Measurements from ENCODE around the gene PCDH15. TPM values are rescaled to one million over a fixed set of nuclear protein-coding genes. Genes with fewer than 3 reads are reported as not detected.

PCDH15 gene
- total RNA-seq (2021) = not detected in 2 replicates
- percentile 0 among the genes with signal in this experiment for Bru-seq, nascent RNA
- BruChase-seq, experiment 1, labeled RNA remaining after a 2-hour chase = percentile 0 among the genes with signal in this experiment
- BruChase-seq, experiment 2, labeled RNA remaining after a 6-hour chase = percentile 0 among the genes with signal in this experiment
- long read RNA-seq = 0 reads

- H3K27ac ChIP-seq (ENCODE audit: low read depth, low read length, poor library complexity, severe bottlenecking) = no peak within 1 kb of the TSS
- no peak for DNase-seq (ENCODE audit: low spot score)
- CTCF ChIA-PET = no interaction called here
- no peaks in the 10 kb centered on the region for H3K36me3 ChIP-seq (ENCODE audit: insufficient read depth, low read length, poor library complexity, severe bottlenecking)
- H3K4me1 ChIP-seq (ENCODE audit: insufficient read depth, low read length, poor library complexity, severe bottlenecking) = no peaks in the 10 kb centered on the region
- BruUV-seq (replicated peaks) = no TSS peak
- intact Hi-C loops (cut with micrococcal nuclease; ENCODE audit: unreplicated experiment) = no loop called here
- no peaks in the 10 kb centered on the region for H3K9me3 ChIP-seq (ENCODE audit: low read depth, low read length, poor library complexity, severe bottlenecking)
- no peak within 1 kb of the TSS for H3K4me3 ChIP-seq (ENCODE audit: low read depth, low read length, poor library complexity, severe bottlenecking)
- TF ChIP-seq EZH2 (IDR thresholded peaks at IDR 0.05; ENCODE audit: borderline replicate concordance, low read depth, low read length, poor library complexity, severe bottlenecking) = no peak
- TF ChIP-seq, protein P1, sequence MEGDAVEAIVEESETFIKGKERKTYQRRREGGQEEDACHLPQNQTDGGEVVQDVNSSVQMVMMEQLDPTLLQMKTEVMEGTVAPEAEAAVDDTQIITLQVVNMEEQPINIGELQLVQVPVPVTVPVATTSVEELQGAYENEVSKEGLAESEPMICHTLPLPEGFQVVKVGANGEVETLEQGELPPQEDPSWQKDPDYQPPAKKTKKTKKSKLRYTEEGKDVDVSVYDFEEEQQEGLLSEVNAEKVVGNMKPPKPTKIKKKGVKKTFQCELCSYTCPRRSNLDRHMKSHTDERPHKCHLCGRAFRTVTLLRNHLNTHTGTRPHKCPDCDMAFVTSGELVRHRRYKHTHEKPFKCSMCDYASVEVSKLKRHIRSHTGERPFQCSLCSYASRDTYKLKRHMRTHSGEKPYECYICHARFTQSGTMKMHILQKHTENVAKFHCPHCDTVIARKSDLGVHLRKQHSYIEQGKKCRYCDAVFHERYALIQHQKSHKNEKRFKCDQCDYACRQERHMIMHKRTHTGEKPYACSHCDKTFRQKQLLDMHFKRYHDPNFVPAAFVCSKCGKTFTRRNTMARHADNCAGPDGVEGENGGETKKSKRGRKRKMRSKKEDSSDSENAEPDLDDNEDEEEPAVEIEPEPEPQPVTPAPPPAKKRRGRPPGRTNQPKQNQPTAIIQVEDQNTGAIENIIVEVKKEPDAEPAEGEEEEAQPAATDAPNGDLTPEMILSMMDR (conservative IDR thresholded peaks at IDR 0.05; ENCODE audit: low read depth, low read length) = 0 out of 2 replicates have a peak, but pooled peaks have one; percentile 14
- H3K27me3 ChIP-seq (replicated peaks; ENCODE audit: insufficient read depth, low read depth, low read length, poor library complexity) = no peaks in the 10 kb centered on the region
- POLR2A ChIA-PET (ENCODE audit: low non-redundant PET) = no interaction called here
These were observed at the start of gene PCDH15 for GRCh38 chr10:54800741-54801421. Gene PCDH15, minus strand, starts transcription at chr10:54801231. Its CDS starts 136,969 bp downstream, at chr10:54664262.

GRCh38 chr10:54843932-54844331, 42.9 kb upstream of the PCDH15 start:
- ChIA-PET POLR2A (ENCODE audit: low non-redundant PET) (no interaction called here), CTCF (no interaction called here)
- H3K27ac ChIP-seq (ENCODE audit: low read depth, low read length, poor library complexity, severe bottlenecking) = no peak overlapping the region
- no peak for DNase-seq (ENCODE audit: low spot score)
- intact Hi-C loops (cut with micrococcal nuclease; ENCODE audit: unreplicated experiment) = no loop called here
- TF ChIP-seq, protein P1 (conservative IDR thresholded peaks at IDR 0.05; ENCODE audit: low read depth, low read length) = no peak
- TF ChIP-seq EZH2 (IDR thresholded peaks at IDR 0.05; ENCODE audit: borderline replicate concordance, low read depth, low read length, poor library complexity, severe bottlenecking) = no peak
- no peaks in the 10 kb centered on the region for H3K36me3 ChIP-seq (ENCODE audit: insufficient read depth, low read length, poor library complexity, severe bottlenecking)
- H3K4me3 ChIP-seq (ENCODE audit: low read depth, low read length, poor library complexity, severe bottlenecking) = no peak overlapping the region
- H3K9me3 ChIP-seq (ENCODE audit: low read depth, low read length, poor library complexity, severe bottlenecking) = peaks cover 17% of the 10 kb centered on the region
- no peaks in the 10 kb centered on the region for H3K4me1 ChIP-seq (ENCODE audit: insufficient read depth, low read length, poor library complexity, severe bottlenecking)
- no TSS peak for BruUV-seq (replicated peaks)
- no peaks in the 10 kb centered on the region for H3K27me3 ChIP-seq (replicated peaks; ENCODE audit: insufficient read depth, low read depth, low read length, poor library complexity)

DNA sequence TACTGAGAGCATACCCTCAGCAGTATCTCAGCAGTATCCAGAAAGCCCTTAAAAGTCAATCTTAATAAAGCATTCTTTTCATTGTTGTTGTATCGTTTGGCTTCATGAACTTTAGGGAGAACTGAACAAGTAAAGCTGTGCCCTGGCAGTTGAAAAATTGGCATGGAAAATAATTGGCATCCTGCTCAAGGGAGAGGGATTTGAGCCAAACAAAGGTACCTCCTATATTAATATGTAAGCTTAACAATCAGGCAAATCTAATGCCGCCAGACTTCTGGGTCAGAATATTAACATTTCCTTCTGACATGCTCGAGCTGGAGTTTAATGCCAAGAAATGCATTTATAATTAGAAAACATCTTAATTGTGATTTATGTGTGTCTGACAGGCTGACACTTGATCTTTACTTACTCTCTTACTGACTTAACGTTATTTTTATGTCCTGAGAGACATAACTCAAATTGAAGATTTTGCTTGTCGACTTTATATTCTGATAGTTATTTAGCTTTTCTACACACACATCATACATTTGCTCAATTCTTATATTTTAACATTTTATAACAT, 42.1 kb upstream of the PCDH15 start:
- Histone ChIP-seq H3K27me3 (replicated peaks; ENCODE audit: insufficient read depth, low read depth, low read length, poor library complexity) (no peaks in the 10 kb centered on the region), H3K36me3 (ENCODE audit: insufficient read depth, low read length, poor library complexity, severe bottlenecking) (no peaks in the 10 kb centered on the region), H3K4me3 (ENCODE audit: low read depth, low read length, poor library complexity, severe bottlenecking) (no peak overlapping the region), H3K27ac (ENCODE audit: low read depth, low read length, poor library complexity, severe bottlenecking) (no peak overlapping the region), H3K4me1 (ENCODE audit: insufficient read depth, low read length, poor library complexity, severe bottlenecking) (no peaks in the 10 kb centered on the region), H3K9me3 (ENCODE audit: low read depth, low read length, poor library complexity, severe bottlenecking) (peaks cover 25% of the 10 kb centered on the region)
- DNase-seq (ENCODE audit: low spot score) = no peak
- ChIA-PET CTCF (no interaction called here), POLR2A (ENCODE audit: low non-redundant PET) (no interaction called here)
- BruUV-seq (replicated peaks) = no TSS peak
- intact Hi-C loops (cut with micrococcal nuclease; ENCODE audit: unreplicated experiment) = no loop called here
- TF ChIP-seq EZH2 (IDR thresholded peaks at IDR 0.05; ENCODE audit: borderline replicate concordance, low read depth, low read length, poor library complexity, severe bottlenecking) = no peak
- TF ChIP-seq, protein P1 (conservative IDR thresholded peaks at IDR 0.05; ENCODE audit: low read depth, low read length) = no peak

All from A673 (cell line).